Nephron progenitor cell (in vitro differentiated cells): Measurements from ENCODE around the gene TMEM121B.

Experiments
- DNase-seq: peaks from one replicate; pipeline ENCODE4 v3.0.0; 2021
- H3K27ac Mint-ChIP-seq: 2 replicates; pipeline ENCODE4 v1.8.0; 2021; ENCODE audit warnings: mild to moderate bottlenecking, moderate library complexity, mixed read lengths
- H3K27me3 Mint-ChIP-seq: 2 replicates; pipeline ENCODE4 v1.8.0; 2021; ENCODE audit warnings: mild to moderate bottlenecking, low read depth, mixed read lengths; ENCODE audit not compliant: poor library complexity
- H3K36me3 Mint-ChIP-seq: 2 replicates; pipeline ENCODE4 v1.8.0; 2021; ENCODE audit warnings: low read depth, mixed read lengths
- H3K4me1 Mint-ChIP-seq: 2 replicates; pipeline ENCODE4 v1.8.0; 2021; ENCODE audit warnings: mixed read lengths
- H3K4me3 Mint-ChIP-seq: 2 replicates; pipeline ENCODE4 v1.8.0; 2021; ENCODE audit warnings: mild to moderate bottlenecking, moderate library complexity, mixed read lengths
- H3K9me3 Mint-ChIP-seq: 2 replicates; pipeline ENCODE4 v1.8.0; 2021; ENCODE audit warnings: mild to moderate bottlenecking, moderate library complexity, mixed read lengths
- CTCF ChIP-seq: fragments of 200-600 bp; sonication (generic); IDR thresholded peaks from 2 replicates; pipeline ENCODE4 v1.5.0; 2021; ENCODE audit warnings: antibody characterized with exemption

The TMEM121B gene

GRCh38 chr22:17108256-17109112 is 12.7 kb downstream of the TMEM121B start:
- no peak overlapping the region for H3K4me3 Mint-ChIP-seq
- no peak overlapping the region for H3K27ac Mint-ChIP-seq
- no peaks in the 10 kb centered on the region for H3K9me3 Mint-ChIP-seq
- peaks cover 2% of the 10 kb centered on the region for H3K27me3 Mint-ChIP-seq
- DNase-seq, result no peak
- TF ChIP-seq CTCF, result no peak
- H3K4me1 Mint-ChIP-seq, result peaks cover 41% of the 10 kb centered on the region
- no peaks in the 10 kb centered on the region for H3K36me3 Mint-ChIP-seq

GRCh38 chr22:17107547-17107810 is 13.7 kb downstream of the TMEM121B start:
- H3K27me3 Mint-ChIP-seq, result peaks cover 2% of the 10 kb centered on the region
- DNase-seq, result no peak
- no peaks in the 10 kb centered on the region for H3K9me3 Mint-ChIP-seq
- peaks cover 31% of the 10 kb centered on the region for H3K4me1 Mint-ChIP-seq
- H3K27ac Mint-ChIP-seq, result no peak overlapping the region
- no peaks in the 10 kb centered on the region for H3K36me3 Mint-ChIP-seq
- TF ChIP-seq CTCF, result no peak
- no peak overlapping the region for H3K4me3 Mint-ChIP-seq

GRCh38 chr22:17106785-17107546 is 14.2 kb downstream of the TMEM121B start:
- Mint-ChIP-seq H3K9me3 (no peaks in the 10 kb centered on the region), H3K27me3 (peaks cover 2% of the 10 kb centered on the region), H3K36me3 (no peaks in the 10 kb centered on the region), H3K27ac (peak overlapping the region; percentile 90), H3K4me3 (no peak overlapping the region), H3K4me1 (peaks cover 26% of the 10 kb centered on the region)
- TF ChIP-seq CTCF, result no peak
- DNase-seq, result no peak

- no peak for TF ChIP-seq CTCF
- H3K27ac Mint-ChIP-seq, result no peak overlapping the region
- DNase-seq, result no peak
These were observed 14.9 kb downstream of the TMEM121B start for GRCh38 chr22:17106161-17106784.

GRCh38 chr22:17105143-17106129 is 15.7 kb downstream of the TMEM121B start:
- TF ChIP-seq CTCF, result no peak
- Mint-ChIP-seq H3K4me1 (peaks cover 15% of the 10 kb centered on the region), H3K4me3 (no peak overlapping the region), H3K36me3 (no peaks in the 10 kb centered on the region), H3K27ac (no peak overlapping the region), H3K9me3 (no peaks in the 10 kb centered on the region), H3K27me3 (peaks cover 2% of the 10 kb centered on the region)
- DNase-seq, result no peak

More at GRCh38 chr22:17106161-17106784, 14.9 kb downstream of the TMEM121B start:
- H3K9me3 Mint-ChIP-seq, result no peaks in the 10 kb centered on the region
- no peak overlapping the region for H3K4me3 Mint-ChIP-seq
- peaks cover 19% of the 10 kb centered on the region for H3K4me1 Mint-ChIP-seq
- no peaks in the 10 kb centered on the region for H3K36me3 Mint-ChIP-seq
- H3K27me3 Mint-ChIP-seq, result peaks cover 2% of the 10 kb centered on the region
